HG02884 (cell line): Measurements from ENCODE around the gene SPATA17.

Experiments used
- ATAC-seq: cut with Tn5 transposase; IDR thresholded peaks from one replicate; pipeline ENCODE4 v1.9.1; 2021; ENCODE audit warnings: mild to moderate bottlenecking, moderate library complexity; ENCODE audit not compliant: unreplicated experiment

The SPATA17 gene

GRCh38 chr1:217839161-217839560 lies 208.0 kb downstream of the SPATA17 start:
- no peak for ATAC-seq

- ATAC-seq = no peak
These were observed 215.6 kb downstream of the SPATA17 start for GRCh38 chr1:217846733-217847132.

- ATAC-seq = no peak
These were observed 216.5 kb downstream of the SPATA17 start for GRCh38 chr1:217847643-217848042.

GRCh38 chr1:217856342-217857034 lies 225.3 kb downstream of the SPATA17 start:
- no peak for ATAC-seq

GRCh38 chr1:217857061-217857460 lies 225.9 kb downstream of the SPATA17 start:
- ATAC-seq = no peak

- no peak for ATAC-seq
These were observed 230.5 kb downstream of the SPATA17 start for GRCh38 chr1:217861658-217862057.

- ATAC-seq = no peak
These were observed 236.4 kb downstream of the SPATA17 start for GRCh38 chr1:217867446-217867995.

GRCh38 chr1:217871955-217872354 lies 240.8 kb downstream of the SPATA17 start:
- no peak for ATAC-seq

- ATAC-seq = no peak
These were observed 244.1 kb downstream of the SPATA17 start for GRCh38 chr1:217875229-217875628.

GRCh38 chr1:217876401-217876800 lies 245.3 kb downstream of the SPATA17 start:
- ATAC-seq = no peak

GRCh38 chr1:217876896-217877295 lies 245.8 kb downstream of the SPATA17 start:
- ATAC-seq = no peak

- ATAC-seq = no peak
These were observed 250.0 kb downstream of the SPATA17 start for GRCh38 chr1:217881131-217881543.

- ATAC-seq = no peak
These were observed 250.6 kb downstream of the SPATA17 start for GRCh38 chr1:217881607-217882332.

- no peak for ATAC-seq
These were observed 254.0 kb downstream of the SPATA17 start for GRCh38 chr1:217885181-217885580.

GRCh38 chr1:217888328-217888727 lies 257.2 kb downstream of the SPATA17 start:
- ATAC-seq = no peak

- no peak for ATAC-seq
These were observed 258.3 kb downstream of the SPATA17 start for GRCh38 chr1:217889401-217889800.

- no peak for ATAC-seq
These were observed 260.8 kb downstream of the SPATA17 start for GRCh38 chr1:217891966-217892365.

- ATAC-seq = no peak
These were observed 261.6 kb downstream of the SPATA17 start for GRCh38 chr1:217892750-217893149.

- ATAC-seq = no peak
These were observed 264.7 kb downstream of the SPATA17 start for GRCh38 chr1:217895841-217896240.

GRCh38 chr1:217896490-217896889 lies 265.3 kb downstream of the SPATA17 start:
- no peak for ATAC-seq

- no peak for ATAC-seq
These were observed 266.0 kb downstream of the SPATA17 start for GRCh38 chr1:217897100-217897499.

- ATAC-seq = no peak
These were observed 268.5 kb downstream of the SPATA17 start for GRCh38 chr1:217899614-217900013.
